Epithelial cell of proximal tubule (primary cell): ENCODE measurements around the gene CCDC33. TPM values are rescaled to one million over a fixed set of nuclear protein-coding genes. Genes with fewer than 3 reads are reported as not detected.

Experiments used
- DNase-seq: peaks from one replicate; pipeline ENCODE4 v3.0.0-alpha.2; 2011; ENCODE audit warnings: low read depth
- H3K4me3 ChIP-seq: 2 replicates; pipeline ENCODE4 v1.5.1; 2011; ENCODE audit warnings: low read depth, mild to moderate bottlenecking, low read length
- CTCF ChIP-seq: conservative IDR thresholded peaks from 2 replicates; pipeline ENCODE4 v1.5.1; 2012; ENCODE audit warnings: low read depth, mild to moderate bottlenecking, low read length
- total RNA-seq: library from RNA; depleted of rRNA; stranded (reverse); fragments of >200 nt; gene quantifications from 2 replicates; pipeline ENCODE4 v1.2.3, GENCODE V29; 2015

Gene CCDC33
- total RNA-seq, 1 donor from 2014 or later, result 2.5 TPM

GRCh38 chr15:74383286-74383685, 147.2 kb downstream of the CCDC33 start:
- H3K4me3 ChIP-seq, result no peak overlapping the region
- DNase-seq, result no peak
- no peak for TF ChIP-seq CTCF

DNA sequence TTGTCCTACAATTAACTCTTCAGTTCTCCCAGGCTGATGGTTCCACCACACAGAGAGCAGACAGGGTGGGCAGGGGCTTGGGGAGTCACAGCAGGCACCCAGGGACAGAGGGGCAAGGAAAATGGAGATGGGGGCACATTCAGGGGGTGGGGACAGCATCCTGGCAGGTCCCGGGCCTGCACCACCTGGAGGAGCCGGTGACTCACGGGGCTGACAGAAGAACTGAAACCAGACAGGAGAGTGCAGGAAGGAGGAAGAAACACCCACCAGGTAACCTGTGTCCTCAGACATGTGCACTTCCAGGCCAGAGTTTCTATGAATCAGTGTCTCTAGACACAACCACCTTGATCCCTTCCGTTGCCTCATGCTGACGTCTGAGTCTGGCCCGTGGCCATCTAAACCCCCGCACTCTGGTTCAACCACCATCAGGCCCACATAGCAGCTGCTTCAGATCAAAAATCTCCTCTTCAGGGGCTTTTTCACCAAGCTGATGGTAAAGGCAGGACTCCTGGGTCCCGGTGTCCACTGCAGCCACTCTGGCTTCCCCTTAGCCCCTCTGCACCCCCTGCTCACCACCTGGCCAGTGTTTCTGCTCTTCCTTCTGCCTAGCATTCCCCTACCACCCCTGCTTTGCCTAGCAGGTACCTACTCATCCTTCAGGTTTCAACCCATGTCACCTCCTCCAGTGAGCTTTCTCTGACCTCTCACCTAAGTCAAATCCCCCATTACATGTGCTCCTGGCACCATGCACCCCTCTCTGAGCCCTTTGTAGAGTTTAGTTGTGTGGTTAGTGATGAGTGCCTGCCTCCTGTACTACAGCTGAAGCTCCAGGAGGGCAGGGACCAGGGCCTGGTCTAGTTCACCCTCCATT, 147.8 kb downstream of the CCDC33 start:
- DNase-seq, result no peak

GRCh38 chr15:74384566-74384880, 148.4 kb downstream of the CCDC33 start:
- DNase-seq, result no peak
- no peak overlapping the region for H3K4me3 ChIP-seq
- TF ChIP-seq CTCF, result no peak

More for the DNA sequence above, 147.8 kb downstream of the CCDC33 start:
- TF ChIP-seq CTCF, result no peak
- no peak overlapping the region for H3K4me3 ChIP-seq

GRCh38 chr15:74384881-74385643, 148.9 kb downstream of the CCDC33 start:
- no peak for TF ChIP-seq CTCF
- no peak overlapping the region for H3K4me3 ChIP-seq
- no peak for DNase-seq

DNA sequence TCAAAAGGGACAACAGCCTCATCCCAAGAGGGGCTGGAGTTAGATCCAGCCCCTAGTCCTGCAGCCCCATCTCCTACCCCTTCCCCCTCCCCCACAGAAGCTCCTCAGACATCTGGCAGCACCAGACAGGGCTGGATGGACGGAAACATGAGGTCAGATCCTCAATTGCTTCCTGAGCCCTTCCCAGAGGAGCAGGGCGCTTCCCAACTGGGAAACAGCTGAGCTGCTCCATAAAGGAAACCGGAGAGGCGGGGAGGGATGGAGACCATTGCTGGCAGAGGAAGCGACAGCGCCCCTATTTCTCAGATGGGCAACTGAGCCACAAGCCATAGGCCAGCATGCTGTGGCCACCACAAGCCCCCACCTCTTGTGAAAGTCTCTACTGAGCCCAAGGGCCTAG, 149.6 kb downstream of the CCDC33 start:
- TF ChIP-seq CTCF, result no peak

More for the DNA sequence above, 149.6 kb downstream of the CCDC33 start:
- no peak for DNase-seq
- no peak overlapping the region for H3K4me3 ChIP-seq

Other genes with a start within 250 kb of the CCDC33 start
- gene STOML1, start 244.0 kb upstream of the CCDC33 start, total RNA-seq, result 13.5 and 26.4 TPM in 2 replicates
- gene PML, start 241.6 kb upstream of the CCDC33 start, total RNA-seq, result 74.8 and 78.9 TPM in 2 replicates
- not detected in 2 replicates for gene GOLGA6A, start 153.8 kb upstream of the CCDC33 start, total RNA-seq
- gene ISLR2, start 105.7 kb upstream of the CCDC33 start, total RNA-seq, result not detected in 2 replicates
- gene ISLR, start 62.6 kb upstream of the CCDC33 start, total RNA-seq, result not detected in 2 replicates
- 1.9 and 3.9 TPM in 2 replicates for gene STRA6, start 33.5 kb upstream of the CCDC33 start, total RNA-seq
- gene CYP11A1, start 131.3 kb downstream of the CCDC33 start, total RNA-seq, result 0.87 and 2.6 TPM in 2 replicates
- gene SEMA7A, start 197.6 kb downstream of the CCDC33 start, total RNA-seq, result 112 and 113 TPM in 2 replicates
- gene UBL7, start 224.8 kb downstream of the CCDC33 start, total RNA-seq, result 57.8 and 67.9 TPM in 2 replicates